HUES48 (cell line): ENCODE data around the gene HOXA2.

Source experiments
- H3K27ac ChIP-seq: one replicate; pipeline ENCODE4 v1.7.0; 2013; ENCODE audit warnings: low read depth, low read length, inconsistent platforms
- H3K27me3 ChIP-seq: 2 replicates; pipeline ENCODE4 v1.6.1; 2013; ENCODE audit warnings: mild to moderate bottlenecking, low read length; ENCODE audit not compliant: control insufficient read depth, insufficient read depth
- H3K36me3 ChIP-seq: 2 replicates; pipeline ENCODE4 v1.6.1; 2013; ENCODE audit warnings: low read length; ENCODE audit not compliant: control insufficient read depth, insufficient read depth
- H3K4me1 ChIP-seq: 2 replicates; pipeline ENCODE4 v1.6.1; 2013; ENCODE audit warnings: mild to moderate bottlenecking, low read length; ENCODE audit not compliant: control insufficient read depth, insufficient read depth
- H3K4me3 ChIP-seq: 2 replicates; pipeline ENCODE4 v1.5.1; 2013; ENCODE audit warnings: mild to moderate bottlenecking, low read depth, low read length
- H3K9ac ChIP-seq: 2 replicates; pipeline ENCODE4 v1.6.1; 2013; ENCODE audit warnings: mild to moderate bottlenecking, low read depth, low read length, moderate library complexity
- H3K9me3 ChIP-seq: 2 replicates; pipeline ENCODE4 v1.6.1; 2013; ENCODE audit warnings: low read length; ENCODE audit not compliant: control insufficient read depth, insufficient read depth

HOXA2 gene

GRCh38 chr7:27099453-27100370 is 2.8 kb downstream of the HOXA2 start:
- Histone ChIP-seq H3K4me3 (no peak overlapping the region), H3K27ac (no peak overlapping the region), H3K36me3 (no peaks in the 10 kb centered on the region), H3K9ac (no peak overlapping the region), H3K9me3 (no peaks in the 10 kb centered on the region), H3K27me3 (peaks cover 100% of the 10 kb centered on the region), H3K4me1 (peaks cover 29% of the 10 kb centered on the region)

DNA sequence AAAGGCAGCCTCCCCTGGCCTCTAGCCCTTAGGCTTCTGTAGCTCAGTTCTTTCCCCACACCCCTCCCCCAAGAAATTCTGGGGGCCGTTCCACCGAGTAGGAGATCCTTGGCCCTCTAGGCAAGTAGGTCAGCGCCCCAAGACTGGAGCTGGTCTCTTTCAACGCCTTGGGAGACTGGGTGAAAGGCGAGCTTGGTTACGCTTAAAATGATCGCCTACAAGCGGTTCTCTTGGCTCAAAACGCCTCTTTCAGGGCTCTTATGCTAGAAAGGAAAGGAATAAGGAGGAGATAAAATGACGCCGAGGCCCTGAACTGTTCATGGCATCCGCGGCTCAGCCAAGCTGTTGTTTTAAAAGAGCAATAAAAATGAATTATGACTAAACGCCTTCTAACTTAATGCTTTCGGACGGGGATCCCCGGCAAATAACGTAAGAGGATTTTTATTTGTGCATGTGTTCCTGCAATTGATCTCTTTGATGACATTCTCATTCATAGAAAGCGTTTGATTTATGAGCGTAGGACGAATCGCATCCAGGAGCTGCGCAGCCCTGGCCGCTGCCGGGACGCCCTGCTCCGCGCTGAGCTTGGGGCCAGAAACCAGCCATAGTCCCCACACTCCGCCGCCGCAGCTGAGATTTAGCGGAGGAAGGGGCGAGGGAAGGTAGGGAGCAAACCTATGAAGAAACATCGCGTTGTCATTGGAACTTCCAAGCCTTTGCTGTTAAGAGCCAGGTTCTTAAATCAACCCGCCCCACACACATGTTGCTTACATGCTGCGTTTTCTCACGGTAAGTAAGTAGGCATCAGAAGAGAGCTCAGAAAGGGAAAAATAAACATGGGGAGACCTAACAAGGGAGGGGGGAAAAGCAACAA is 3.7 kb downstream of the HOXA2 start:
- Histone ChIP-seq H3K9ac (no peak overlapping the region), H3K4me3 (no peak overlapping the region)

GRCh38 chr7:27097686-27098577 is 4.6 kb downstream of the HOXA2 start:
- H3K36me3 ChIP-seq: no peaks in the 10 kb centered on the region
- no peak overlapping the region for H3K9ac ChIP-seq
- no peak overlapping the region for H3K27ac ChIP-seq
- peaks cover 100% of the 10 kb centered on the region for H3K27me3 ChIP-seq
- H3K4me3 ChIP-seq: no peak overlapping the region
- no peaks in the 10 kb centered on the region for H3K9me3 ChIP-seq
- peaks cover 34% of the 10 kb centered on the region for H3K4me1 ChIP-seq

More for the DNA sequence above, 3.7 kb downstream of the HOXA2 start:
- H3K9me3 ChIP-seq: no peaks in the 10 kb centered on the region
- peaks cover 100% of the 10 kb centered on the region for H3K27me3 ChIP-seq
- no peak overlapping the region for H3K27ac ChIP-seq
- no peaks in the 10 kb centered on the region for H3K36me3 ChIP-seq
- H3K4me1 ChIP-seq: peaks cover 34% of the 10 kb centered on the region

GRCh38 chr7:27096768-27097514 is 5.5 kb downstream of the HOXA2 start:
- Histone ChIP-seq H3K36me3 (no peaks in the 10 kb centered on the region), H3K4me3 (peak overlapping the region; percentile 57), H3K9me3 (no peaks in the 10 kb centered on the region), H3K27ac (no peak overlapping the region), H3K9ac (no peak overlapping the region), H3K27me3 (peaks cover 100% of the 10 kb centered on the region), H3K4me1 (peaks cover 43% of the 10 kb centered on the region)

DNA sequence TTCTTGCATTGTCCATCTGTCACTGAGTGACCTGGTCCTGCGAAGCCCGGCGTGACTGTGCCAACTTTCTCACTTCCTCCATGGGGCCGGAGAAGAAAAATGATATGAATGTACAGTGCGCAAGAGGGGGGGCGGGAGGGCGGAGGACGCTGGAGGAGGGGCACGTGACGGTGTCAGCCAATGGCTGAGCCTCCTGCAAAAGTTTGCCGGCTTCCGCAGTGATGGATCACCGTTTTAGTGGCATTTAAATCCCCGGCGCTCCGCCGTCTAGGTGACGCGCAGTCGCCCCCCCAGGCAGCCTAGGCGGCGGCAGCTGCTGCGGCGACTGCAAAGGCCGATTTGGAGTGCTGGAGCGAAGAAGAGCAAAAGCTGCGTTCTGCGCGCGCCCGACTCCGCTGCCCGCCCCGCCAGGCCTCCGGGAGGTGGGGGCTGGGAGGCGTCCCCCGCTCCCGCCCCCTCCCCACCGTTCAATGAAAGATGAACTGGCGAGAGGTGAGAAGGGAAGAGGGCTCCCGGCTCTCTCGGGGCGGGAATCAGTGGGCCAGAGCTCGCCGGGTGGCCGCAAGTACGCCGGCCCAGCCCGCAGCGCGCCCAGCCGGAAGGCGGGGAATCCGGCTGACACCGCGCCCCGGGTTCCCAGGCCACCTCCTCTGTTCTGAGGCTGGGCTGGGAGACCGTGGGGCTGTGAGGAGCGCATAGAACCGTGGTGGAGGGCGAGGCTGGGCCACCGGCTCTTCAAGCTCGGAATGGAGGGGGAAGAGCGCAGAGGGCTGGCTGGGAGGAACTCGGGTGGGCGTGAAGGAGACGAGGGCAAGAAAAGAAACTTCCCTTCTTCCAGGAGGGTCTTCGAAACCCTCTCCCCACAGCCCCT is 6.4 kb downstream of the HOXA2 start, which contains the start of gene HOXA1:
Gene HOXA1, minus strand, starts transcription at position 104 of the 871 bp plus-strand sequence. Its CDS starts 88 bp downstream, at position 16.
- no peak within 1 kb of the TSS for H3K9ac ChIP-seq
- peak within 1 kb of the TSS; percentile 57 for H3K4me3 ChIP-seq
- peak within 1 kb of the TSS; percentile 6 for H3K27ac ChIP-seq
- H3K9me3 ChIP-seq: no peaks in the 10 kb centered on the region
- peaks cover 100% of the 10 kb centered on the region for H3K27me3 ChIP-seq
- H3K4me1 ChIP-seq: peaks cover 45% of the 10 kb centered on the region
- H3K36me3 ChIP-seq: no peaks in the 10 kb centered on the region

DNA sequence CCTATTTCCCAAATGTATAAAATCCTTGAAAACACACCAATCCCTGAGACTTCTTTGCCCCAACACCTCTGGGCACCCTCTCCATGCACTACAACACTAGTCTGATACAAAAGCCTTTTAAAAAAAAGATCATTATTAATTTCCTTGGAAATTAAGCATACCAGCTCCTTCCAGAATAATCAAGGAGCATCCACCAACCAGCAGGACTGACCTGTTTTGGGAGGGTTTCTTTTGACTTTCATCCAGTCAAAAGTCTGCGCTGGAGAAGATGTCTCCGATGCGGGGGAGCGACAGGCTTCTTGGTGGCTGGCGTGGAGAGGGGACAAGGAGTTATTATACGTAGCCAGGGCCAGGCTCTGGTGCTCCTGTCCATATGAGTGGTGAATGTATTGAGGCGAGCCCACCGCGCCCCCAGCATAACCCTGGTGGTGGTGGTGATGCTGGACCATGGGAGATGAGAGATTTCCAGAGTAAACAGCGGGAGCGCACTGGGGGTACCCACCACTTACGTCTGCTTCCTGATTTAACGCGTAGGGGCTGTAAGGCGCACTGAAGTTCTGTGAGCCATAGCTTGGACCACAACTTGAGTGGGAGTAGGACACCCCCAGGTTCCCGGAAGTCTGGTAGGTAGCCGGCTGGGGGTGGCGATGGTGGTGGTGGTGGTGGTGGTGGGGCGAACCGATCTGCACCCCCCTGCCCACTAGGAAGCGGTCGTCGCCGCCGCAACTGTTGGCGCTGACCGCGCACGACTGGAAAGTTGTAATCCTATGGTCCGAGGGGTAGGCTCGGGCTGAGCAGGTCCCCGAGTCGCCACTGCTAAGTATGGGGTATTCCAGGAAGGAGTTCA is 7.2 kb downstream of the HOXA2 start:
- H3K27ac ChIP-seq: no peak overlapping the region
- H3K4me1 ChIP-seq: peaks cover 45% of the 10 kb centered on the region
- H3K36me3 ChIP-seq: no peaks in the 10 kb centered on the region
- no peaks in the 10 kb centered on the region for H3K9me3 ChIP-seq
- H3K9ac ChIP-seq: no peak overlapping the region
- peak overlapping the region; percentile 57 for H3K4me3 ChIP-seq
- peaks cover 100% of the 10 kb centered on the region for H3K27me3 ChIP-seq

DNA sequence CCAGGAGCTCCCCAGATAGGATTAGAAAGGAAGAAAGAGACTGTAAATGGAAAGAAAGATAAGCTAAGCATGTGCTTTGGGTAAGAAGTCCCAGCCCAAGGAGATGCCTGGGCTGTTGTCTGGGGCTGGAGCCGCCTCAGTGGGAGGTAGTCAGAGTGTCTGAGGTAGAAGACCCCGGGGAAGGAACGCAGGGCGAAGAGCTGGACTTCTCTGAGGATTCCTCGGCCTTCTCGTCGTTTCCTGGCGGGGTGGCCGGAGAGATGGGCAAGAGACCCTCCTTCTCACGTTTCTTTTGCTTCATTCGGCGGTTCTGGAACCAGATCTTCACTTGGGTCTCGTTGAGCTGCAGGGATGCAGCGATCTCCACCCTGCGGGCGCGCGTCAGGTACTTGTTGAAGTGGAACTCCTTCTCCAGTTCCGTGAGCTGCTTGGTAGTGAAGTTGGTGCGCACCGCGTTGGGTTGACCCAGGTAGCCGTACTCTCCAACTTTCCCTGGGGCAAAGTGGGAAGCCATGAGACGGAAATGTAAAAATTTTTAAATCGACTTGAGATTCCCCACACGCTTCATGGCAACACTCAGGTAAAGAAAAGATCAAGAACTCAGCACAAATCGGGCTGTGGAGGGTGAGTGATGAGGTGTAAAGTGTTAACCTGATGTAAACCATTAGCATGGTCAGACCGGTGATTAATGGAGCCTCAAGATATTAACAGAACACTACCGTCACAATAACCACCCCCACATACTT is 8.0 kb downstream of the HOXA2 start:
- H3K4me1 ChIP-seq: peaks cover 45% of the 10 kb centered on the region
- no peak overlapping the region for H3K9ac ChIP-seq
- no peak overlapping the region for H3K27ac ChIP-seq
- no peak overlapping the region for H3K4me3 ChIP-seq
- peaks cover 100% of the 10 kb centered on the region for H3K27me3 ChIP-seq
- no peaks in the 10 kb centered on the region for H3K36me3 ChIP-seq
- H3K9me3 ChIP-seq: no peaks in the 10 kb centered on the region

DNA sequence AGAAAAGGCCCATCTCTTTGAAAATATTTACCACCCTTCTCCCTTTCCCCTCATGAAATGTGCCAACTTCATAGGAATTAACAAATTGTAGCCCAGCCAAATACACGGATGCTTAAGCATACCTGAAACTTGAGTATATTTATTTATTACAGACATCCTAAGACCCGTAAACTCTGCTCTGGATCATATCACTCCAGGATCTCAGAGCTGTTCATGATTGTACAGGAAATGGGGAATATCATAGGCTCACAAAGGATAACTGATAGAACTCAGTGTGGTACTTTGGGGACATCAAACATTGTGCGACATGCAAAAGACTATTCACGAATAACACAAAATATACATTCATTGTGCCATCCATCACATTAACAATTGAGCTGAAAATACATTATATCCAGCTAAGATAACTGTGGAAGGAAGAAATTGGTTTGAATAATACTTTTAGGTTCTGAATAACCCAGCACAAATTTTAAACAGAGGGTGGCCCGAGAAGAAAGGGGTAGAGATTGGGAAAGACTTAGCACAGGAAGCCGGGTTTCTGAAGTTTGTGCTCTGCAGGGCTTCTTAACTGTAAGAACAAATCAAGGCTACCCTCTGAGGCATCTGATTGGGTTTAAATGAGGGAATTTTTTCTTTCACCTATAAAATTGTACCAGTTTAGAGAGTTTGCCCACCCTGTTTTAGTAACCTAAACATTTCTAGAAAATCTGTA is 9.1 kb downstream of the HOXA2 start:
- H3K4me1 ChIP-seq: peaks cover 45% of the 10 kb centered on the region
- no peaks in the 10 kb centered on the region for H3K9me3 ChIP-seq
- H3K36me3 ChIP-seq: no peaks in the 10 kb centered on the region
- no peak overlapping the region for H3K4me3 ChIP-seq
- no peak overlapping the region for H3K9ac ChIP-seq
- H3K27ac ChIP-seq: no peak overlapping the region
- peaks cover 100% of the 10 kb centered on the region for H3K27me3 ChIP-seq
